ENCODE data around the gene SIDT1. TPM values are rescaled to one million over a fixed set of nuclear protein-coding genes. Genes with fewer than 3 reads are reported as not detected.

The SIDT1 gene
- total RNA-seq, 4 donors from 2014 or later: 62.5 to 116 (median 91.6) TPM

- H3K9me3 ChIP-seq: no peaks in the 10 kb centered on the region
- TF ChIP-seq CTCF (IDR thresholded peaks at IDR 0.05) (peak; percentile 63 to 89 (median 81)), POLR2A (IDR thresholded peaks at IDR 0.05) (no peak)
- H3K27me3 ChIP-seq: no peaks in the 10 kb centered on the region
- H3K4me1 ChIP-seq: peaks cover 0 to 5% (median 0%) of the 10 kb centered on the region in 4 donors
- no peak overlapping the region for H3K4me3 ChIP-seq
- peak in 2 of 3 donors; percentile 78 to 83 for DNase-seq
- H3K27ac ChIP-seq: peak overlapping the region in 2 of 4 donors; percentile 56 to 66
- H3K36me3 ChIP-seq: peaks cover 0 to 18% (median 0%) of the 10 kb centered on the region in 3 donors
These were observed 94.4 kb downstream of the SIDT1 start for GRCh38 chr3:113626503-113627371.

- H3K27ac ChIP-seq: no peak overlapping the region
These were observed 96.0 kb downstream of the SIDT1 start for GRCh38 chr3:113628316-113628715.

GRCh38 chr3:113628788-113629187 lies 96.4 kb downstream of the SIDT1 start:
- peaks cover 0 to 13% (median 0%) of the 10 kb centered on the region in 3 donors for H3K36me3 ChIP-seq
- H3K4me3 ChIP-seq: no peak overlapping the region
- no peak overlapping the region for H3K27ac ChIP-seq
- DNase-seq: no peak
- H3K27me3 ChIP-seq: no peaks in the 10 kb centered on the region
- H3K4me1 ChIP-seq: peaks cover 0 to 5% (median 0%) of the 10 kb centered on the region in 4 donors
- no peaks in the 10 kb centered on the region for H3K9me3 ChIP-seq
- TF ChIP-seq POLR2A (IDR thresholded peaks at IDR 0.05): no peak
- TF ChIP-seq CTCF (IDR thresholded peaks at IDR 0.05): no peak

More at GRCh38 chr3:113628316-113628715, 96.0 kb downstream of the SIDT1 start:
- Histone ChIP-seq H3K27me3 (no peaks in the 10 kb centered on the region), H3K36me3 (peaks cover 0 to 17% (median 0%) of the 10 kb centered on the region in 3 donors), H3K4me1 (peaks cover 0 to 5% (median 0%) of the 10 kb centered on the region in 4 donors), H3K4me3 (no peak overlapping the region), H3K9me3 (no peaks in the 10 kb centered on the region)
- no peak for DNase-seq
- no peak for TF ChIP-seq POLR2A (IDR thresholded peaks at IDR 0.05)
- no peak for TF ChIP-seq CTCF (IDR thresholded peaks at IDR 0.05)

GRCh38 chr3:113629584-113630421 lies 97.4 kb downstream of the SIDT1 start:
- Histone ChIP-seq H3K36me3 (peaks cover 0 to 12% (median 0%) of the 10 kb centered on the region in 3 donors), H3K9me3 (no peaks in the 10 kb centered on the region), H3K27me3 (no peaks in the 10 kb centered on the region), H3K27ac (peak overlapping the region in 2 of 4 donors; percentile 2 to 6), H3K4me1 (peaks cover 0 to 5% (median 0%) of the 10 kb centered on the region in 4 donors), H3K4me3 (no peak overlapping the region)
- no peak for TF ChIP-seq CTCF (IDR thresholded peaks at IDR 0.05)
- TF ChIP-seq POLR2A (IDR thresholded peaks at IDR 0.05): no peak
- DNase-seq: no peak

GRCh38 chr3:113630956-113631542 lies 98.7 kb downstream of the SIDT1 start:
- Histone ChIP-seq H3K4me1 (peaks cover 0 to 5% (median 0%) of the 10 kb centered on the region in 4 donors), H3K27me3 (no peaks in the 10 kb centered on the region), H3K27ac (peak overlapping the region in 1 of 4 donors; percentile 18), H3K36me3 (peaks cover 0 to 12% (median 0%) of the 10 kb centered on the region in 3 donors), H3K4me3 (no peak overlapping the region), H3K9me3 (no peaks in the 10 kb centered on the region)
- TF ChIP-seq POLR2A (IDR thresholded peaks at IDR 0.05): no peak
- DNase-seq: no peak
